IPS-20b (cell line): Measurements from ENCODE around the gene MACROD2.

ENCODE experiments used
- H3K27ac ChIP-seq: one replicate; pipeline ENCODE4 v1.5.1; 2013; ENCODE audit warnings: low read length
- H3K27me3 ChIP-seq: 2 replicates; pipeline ENCODE4 v1.6.1; 2013; ENCODE audit warnings: mild to moderate bottlenecking, low read length, inconsistent platforms; ENCODE audit not compliant: insufficient read depth
- H3K36me3 ChIP-seq: 2 replicates; pipeline ENCODE4 v1.6.1; 2013; ENCODE audit warnings: low read depth, mild to moderate bottlenecking, inconsistent platforms, low read length, moderate library complexity; ENCODE audit not compliant: insufficient read depth
- H3K4me1 ChIP-seq: 2 replicates; pipeline ENCODE4 v1.6.1; 2013; ENCODE audit warnings: mild to moderate bottlenecking, control low read depth, inconsistent platforms, low read length, moderate library complexity; ENCODE audit not compliant: insufficient read depth
- H3K4me3 ChIP-seq: 2 replicates; pipeline ENCODE4 v1.5.1; 2013; ENCODE audit warnings: mild to moderate bottlenecking, low read length, inconsistent platforms
- H3K9ac ChIP-seq: 2 replicates; pipeline ENCODE4 v1.6.1; 2013; ENCODE audit warnings: low read depth, mild to moderate bottlenecking, inconsistent platforms, low read length, moderate library complexity
- H3K9me3 ChIP-seq: 2 replicates; pipeline ENCODE4 v1.6.1; 2013; ENCODE audit warnings: mild to moderate bottlenecking, low read depth, low read length, inconsistent platforms; ENCODE audit not compliant: insufficient read depth

MACROD2 gene

GRCh38 chr20:15767999-15768741 lies 1772.9 kb downstream of the MACROD2 start:
- H3K36me3 ChIP-seq = no peaks in the 10 kb centered on the region
- H3K4me1 ChIP-seq = no peaks in the 10 kb centered on the region
- H3K4me3 ChIP-seq = no peak overlapping the region
- no peak overlapping the region for H3K9ac ChIP-seq
- H3K9me3 ChIP-seq = no peaks in the 10 kb centered on the region
- H3K27me3 ChIP-seq = no peaks in the 10 kb centered on the region
- no peak overlapping the region for H3K27ac ChIP-seq

DNA sequence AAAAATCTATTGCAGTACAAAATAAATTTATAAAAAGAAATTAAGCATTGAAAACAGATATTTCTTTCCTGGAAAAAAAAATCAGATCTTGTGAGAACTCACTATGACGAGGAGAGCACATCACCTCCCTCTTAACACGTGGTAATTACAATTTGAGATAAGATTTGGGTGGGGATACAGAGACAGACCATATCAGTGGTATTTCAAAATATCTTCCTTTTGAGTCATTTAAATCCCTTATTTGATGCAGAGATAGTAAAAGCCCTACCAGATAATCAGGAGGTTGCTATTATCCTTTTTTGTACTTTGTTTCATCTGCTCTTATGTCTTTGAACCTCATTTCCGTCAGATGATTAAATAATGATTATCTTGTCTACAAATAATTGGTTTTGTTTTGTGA lies 1777.5 kb downstream of the MACROD2 start:
- H3K27me3 ChIP-seq = no peaks in the 10 kb centered on the region
- no peak overlapping the region for H3K4me3 ChIP-seq
- no peak overlapping the region for H3K27ac ChIP-seq
- H3K9me3 ChIP-seq = no peaks in the 10 kb centered on the region
- peaks cover 13% of the 10 kb centered on the region for H3K4me1 ChIP-seq
- H3K36me3 ChIP-seq = no peaks in the 10 kb centered on the region
- no peak overlapping the region for H3K9ac ChIP-seq

- H3K36me3 ChIP-seq = no peaks in the 10 kb centered on the region
- no peaks in the 10 kb centered on the region for H3K9me3 ChIP-seq
- peaks cover 13% of the 10 kb centered on the region for H3K4me1 ChIP-seq
- H3K27me3 ChIP-seq = no peaks in the 10 kb centered on the region
- H3K27ac ChIP-seq = no peak overlapping the region
- H3K9ac ChIP-seq = no peak overlapping the region
- no peak overlapping the region for H3K4me3 ChIP-seq
Measured at GRCh38 chr20:15774926-15775325, 1779.6 kb downstream of the MACROD2 start.

DNA sequence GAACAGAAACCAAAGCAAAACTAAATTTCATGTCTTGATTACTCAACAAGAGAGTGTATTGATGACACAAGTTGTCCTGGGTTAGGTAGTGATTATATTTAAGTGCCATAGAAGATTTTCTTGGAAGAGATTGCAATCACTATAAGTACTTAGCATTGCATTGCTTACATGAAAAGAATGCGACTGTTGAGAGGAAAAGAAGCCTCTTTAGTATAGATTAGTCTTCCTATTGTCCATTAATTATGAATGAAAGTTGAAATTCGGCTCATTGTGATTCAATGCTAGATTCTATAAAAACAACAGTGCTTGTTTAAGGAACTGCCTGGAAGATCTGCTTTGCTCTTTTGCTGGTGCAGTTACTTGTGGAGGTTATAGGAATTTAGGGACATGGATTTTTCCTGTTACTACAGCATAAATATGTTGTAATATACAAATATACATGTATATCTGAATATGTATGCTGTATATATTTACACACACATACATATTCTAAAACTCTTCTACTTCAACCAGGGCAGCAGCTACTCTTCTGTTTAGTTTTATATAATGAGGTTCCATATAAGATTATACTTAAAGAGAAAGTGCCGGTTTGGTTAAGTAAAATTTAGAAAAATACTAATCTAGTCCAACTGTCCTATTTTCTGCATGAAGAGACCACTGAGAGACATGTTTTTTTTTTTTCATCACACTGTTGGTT lies 1781.6 kb downstream of the MACROD2 start:
- no peaks in the 10 kb centered on the region for H3K27me3 ChIP-seq
- no peak overlapping the region for H3K4me3 ChIP-seq
- no peak overlapping the region for H3K27ac ChIP-seq
- no peaks in the 10 kb centered on the region for H3K9me3 ChIP-seq
- H3K9ac ChIP-seq = no peak overlapping the region
- peaks cover 13% of the 10 kb centered on the region for H3K4me1 ChIP-seq
- H3K36me3 ChIP-seq = no peaks in the 10 kb centered on the region

DNA sequence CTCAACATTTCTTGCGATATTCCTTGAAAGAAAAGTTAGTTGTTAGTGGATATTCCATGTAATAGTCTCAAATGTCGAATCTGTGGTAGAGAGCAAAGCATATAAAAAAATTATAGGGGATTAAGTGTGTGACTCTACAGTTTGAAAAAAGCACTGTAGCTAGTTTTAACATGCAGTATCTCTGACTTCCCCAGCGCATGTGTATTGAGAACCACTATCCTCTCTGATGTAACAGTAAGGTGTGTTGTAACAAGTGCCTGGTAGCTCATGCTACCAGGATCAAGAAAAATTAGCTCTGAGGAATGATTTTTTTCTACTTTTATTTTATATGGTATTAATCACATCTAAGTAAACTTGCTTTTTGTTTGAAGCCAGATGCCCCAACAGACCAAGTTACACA lies 1788.7 kb downstream of the MACROD2 start:
- H3K27me3 ChIP-seq = no peaks in the 10 kb centered on the region
- no peaks in the 10 kb centered on the region for H3K9me3 ChIP-seq
- peaks cover 10% of the 10 kb centered on the region for H3K4me1 ChIP-seq
- H3K27ac ChIP-seq = no peak overlapping the region
- no peaks in the 10 kb centered on the region for H3K36me3 ChIP-seq
- H3K4me3 ChIP-seq = no peak overlapping the region
- H3K9ac ChIP-seq = no peak overlapping the region

GRCh38 chr20:15789079-15789478 lies 1793.8 kb downstream of the MACROD2 start:
- Histone ChIP-seq H3K36me3 (no peaks in the 10 kb centered on the region), H3K9me3 (no peaks in the 10 kb centered on the region), H3K9ac (no peak overlapping the region; the same call in 1 of the 2 replicates), H3K4me1 (peaks cover 14% of the 10 kb centered on the region), H3K4me3 (peak overlapping the region; percentile 19; the same call in 1 of the 2 replicates), H3K27ac (peak overlapping the region; percentile 23), H3K27me3 (no peaks in the 10 kb centered on the region)

DNA sequence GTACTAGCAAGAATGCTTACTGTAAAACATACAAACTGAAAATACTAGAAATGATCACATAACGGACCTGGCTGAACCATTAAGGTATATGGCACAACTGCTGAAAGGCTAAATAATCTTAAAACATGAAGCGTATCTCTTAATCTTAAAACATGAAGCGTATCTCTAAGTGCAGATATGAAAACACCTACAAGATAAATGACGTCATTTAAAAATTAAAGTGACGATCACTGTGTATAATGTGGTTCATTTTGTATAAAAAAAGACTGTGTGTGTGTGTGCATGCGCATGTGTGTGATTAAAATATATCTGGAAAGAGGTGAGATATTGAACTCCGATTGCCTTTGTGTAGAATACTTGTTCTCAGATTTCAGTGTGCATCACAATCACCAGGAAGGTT lies 1797.5 kb downstream of the MACROD2 start:
- no peaks in the 10 kb centered on the region for H3K36me3 ChIP-seq
- no peak overlapping the region for H3K4me3 ChIP-seq
- H3K27me3 ChIP-seq = no peaks in the 10 kb centered on the region
- no peak overlapping the region for H3K27ac ChIP-seq
- H3K9me3 ChIP-seq = no peaks in the 10 kb centered on the region
- peaks cover 16% of the 10 kb centered on the region for H3K4me1 ChIP-seq
- no peak overlapping the region for H3K9ac ChIP-seq

DNA sequence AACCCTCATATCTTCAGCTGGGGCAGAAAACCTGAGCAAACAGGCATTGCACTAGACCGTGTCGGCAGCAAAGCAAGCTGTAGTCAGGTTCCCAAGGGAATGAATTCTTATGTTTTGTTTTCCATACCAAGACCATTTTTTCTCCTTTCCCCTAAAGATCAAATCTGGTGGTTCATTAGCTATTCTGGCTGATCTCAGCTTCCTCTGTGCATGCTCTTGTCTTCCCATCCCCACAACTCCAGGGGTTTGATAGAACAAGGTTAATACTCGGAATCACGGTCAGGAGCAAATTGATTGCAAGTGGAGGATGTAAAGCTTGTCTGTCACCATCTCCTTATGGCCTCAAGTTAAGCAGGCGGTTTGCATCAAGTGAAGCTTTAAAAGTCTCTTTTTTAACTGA lies 1799.1 kb downstream of the MACROD2 start:
- Histone ChIP-seq H3K4me1 (peaks cover 3% of the 10 kb centered on the region; the same call in 1 of the 2 replicates), H3K27me3 (no peaks in the 10 kb centered on the region), H3K9ac (no peak overlapping the region), H3K27ac (no peak overlapping the region), H3K4me3 (no peak overlapping the region), H3K9me3 (no peaks in the 10 kb centered on the region), H3K36me3 (no peaks in the 10 kb centered on the region)

- Histone ChIP-seq H3K27me3 (no peaks in the 10 kb centered on the region), H3K9me3 (no peaks in the 10 kb centered on the region; the same call in 1 of the 2 replicates), H3K4me1 (peaks cover 2% of the 10 kb centered on the region; the same call in 1 of the 2 replicates), H3K36me3 (no peaks in the 10 kb centered on the region), H3K9ac (no peak overlapping the region), H3K4me3 (no peak overlapping the region), H3K27ac (no peak overlapping the region)
Measured at GRCh38 chr20:15795305-15796019, 1800.1 kb downstream of the MACROD2 start.

GRCh38 chr20:15799871-15800270 lies 1804.6 kb downstream of the MACROD2 start:
- Histone ChIP-seq H3K9ac (no peak overlapping the region), H3K36me3 (no peaks in the 10 kb centered on the region), H3K9me3 (no peaks in the 10 kb centered on the region; the same call in 1 of the 2 replicates), H3K4me3 (no peak overlapping the region), H3K4me1 (no peaks in the 10 kb centered on the region), H3K27ac (no peak overlapping the region), H3K27me3 (no peaks in the 10 kb centered on the region)

- no peak overlapping the region for H3K9ac ChIP-seq
- H3K27me3 ChIP-seq = no peaks in the 10 kb centered on the region
- H3K4me1 ChIP-seq = no peaks in the 10 kb centered on the region
- no peak overlapping the region for H3K27ac ChIP-seq
- H3K4me3 ChIP-seq = no peak overlapping the region
- no peaks in the 10 kb centered on the region; the same call in 1 of the 2 replicates for H3K9me3 ChIP-seq
- H3K36me3 ChIP-seq = no peaks in the 10 kb centered on the region
Measured at GRCh38 chr20:15802020-15802419, 1806.7 kb downstream of the MACROD2 start.
